Nephron (organoid): ENCODE data around the gene RAB40C.
A peak's percentile ranks its signal among the peaks of the same experiment; 100 is the strongest.

Experiments used
- H3K27ac Mint-ChIP-seq, 3 experiments: 2 replicates each; pipeline ENCODE4 v1.8.0; 2020; ENCODE audit warnings: mixed read lengths in 3 of 3, mild to moderate bottlenecking in 2 of 3, moderate library complexity in 1 of 3
- H3K27me3 Mint-ChIP-seq: 2 replicates; pipeline ENCODE4 v1.8.0; 2021; ENCODE audit warnings: low read depth, mild to moderate bottlenecking, moderate library complexity, mixed read lengths
- H3K36me3 Mint-ChIP-seq: 2 replicates; pipeline ENCODE4 v1.8.0; 2020; ENCODE audit warnings: low read depth, mixed read lengths
- H3K4me1 Mint-ChIP-seq: 2 replicates; pipeline ENCODE4 v1.8.0; 2020; ENCODE audit warnings: mixed read lengths
- H3K4me3 Mint-ChIP-seq, 3 experiments: 2 replicates each; pipeline ENCODE4 v1.8.0; 2020; ENCODE audit warnings: mild to moderate bottlenecking in 3 of 3, mixed read lengths in 3 of 3, moderate library complexity in 2 of 3
- H3K9me3 Mint-ChIP-seq: 2 replicates; pipeline ENCODE4 v1.8.0; 2020; ENCODE audit warnings: mixed read lengths
- TF ChIP-seq, protein P1 (sequence below), 3 experiments: fragments of 200-600 bp; sonication (generic); IDR thresholded peaks; one replicate each; pipeline ENCODE4 v1.5.0; 2021; ENCODE audit warnings: antibody characterized with exemption in 3 of 3; ENCODE audit not compliant: unreplicated experiment in 3 of 3

RAB40C gene

DNA sequence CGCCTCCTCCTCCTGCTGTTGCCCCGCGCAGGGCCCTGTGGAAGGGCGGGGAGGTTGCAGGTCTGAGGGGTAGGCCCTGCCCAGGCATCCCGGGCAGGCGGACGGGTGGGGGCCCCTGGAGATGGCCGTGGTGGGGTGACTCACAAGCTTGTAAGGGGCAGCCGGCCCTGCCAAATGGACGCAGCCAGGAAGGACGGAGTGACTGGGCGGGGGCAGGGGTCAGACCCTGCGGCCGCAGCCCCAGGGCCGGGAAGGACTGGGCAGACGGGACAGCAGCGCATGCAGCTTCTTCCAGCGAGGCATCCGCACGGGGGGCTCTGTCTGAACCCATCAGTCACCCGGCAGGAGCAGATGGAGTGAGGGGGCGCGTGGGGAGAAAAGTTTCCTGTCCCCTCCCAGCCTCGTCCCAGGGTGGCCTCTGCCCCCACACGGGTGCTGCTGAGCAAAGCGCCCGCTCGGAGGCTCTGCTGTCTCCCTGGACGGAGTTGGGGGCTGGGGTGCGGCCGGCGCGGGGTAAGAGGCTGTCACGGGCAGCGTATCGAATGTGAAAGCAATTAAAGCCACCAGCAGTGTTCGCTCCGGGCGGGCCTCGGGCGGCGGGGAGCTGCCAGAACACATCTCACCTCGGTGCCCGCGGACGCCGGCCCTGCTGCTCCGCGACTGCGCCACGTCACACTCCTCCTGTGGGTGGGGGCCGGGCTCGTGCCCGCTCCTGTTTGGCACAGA lies 35.1 kb upstream of the RAB40C start:
- H3K4me3 Mint-ChIP-seq: no peak overlapping the region
- peaks cover 21% of the 10 kb centered on the region for H3K27me3 Mint-ChIP-seq
- TF ChIP-seq, protein P1, sequence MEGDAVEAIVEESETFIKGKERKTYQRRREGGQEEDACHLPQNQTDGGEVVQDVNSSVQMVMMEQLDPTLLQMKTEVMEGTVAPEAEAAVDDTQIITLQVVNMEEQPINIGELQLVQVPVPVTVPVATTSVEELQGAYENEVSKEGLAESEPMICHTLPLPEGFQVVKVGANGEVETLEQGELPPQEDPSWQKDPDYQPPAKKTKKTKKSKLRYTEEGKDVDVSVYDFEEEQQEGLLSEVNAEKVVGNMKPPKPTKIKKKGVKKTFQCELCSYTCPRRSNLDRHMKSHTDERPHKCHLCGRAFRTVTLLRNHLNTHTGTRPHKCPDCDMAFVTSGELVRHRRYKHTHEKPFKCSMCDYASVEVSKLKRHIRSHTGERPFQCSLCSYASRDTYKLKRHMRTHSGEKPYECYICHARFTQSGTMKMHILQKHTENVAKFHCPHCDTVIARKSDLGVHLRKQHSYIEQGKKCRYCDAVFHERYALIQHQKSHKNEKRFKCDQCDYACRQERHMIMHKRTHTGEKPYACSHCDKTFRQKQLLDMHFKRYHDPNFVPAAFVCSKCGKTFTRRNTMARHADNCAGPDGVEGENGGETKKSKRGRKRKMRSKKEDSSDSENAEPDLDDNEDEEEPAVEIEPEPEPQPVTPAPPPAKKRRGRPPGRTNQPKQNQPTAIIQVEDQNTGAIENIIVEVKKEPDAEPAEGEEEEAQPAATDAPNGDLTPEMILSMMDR (IDR thresholded peaks at IDR 0.05; ENCODE audit: unreplicated experiment in 3 of 3): no peak
- no peaks in the 10 kb centered on the region for H3K9me3 Mint-ChIP-seq
- peaks cover 5% of the 10 kb centered on the region for H3K4me1 Mint-ChIP-seq
- peaks cover 4% of the 10 kb centered on the region for H3K36me3 Mint-ChIP-seq
- peak overlapping the region in 2 of 3 experiments; percentile 10 to 49 for H3K27ac Mint-ChIP-seq

DNA sequence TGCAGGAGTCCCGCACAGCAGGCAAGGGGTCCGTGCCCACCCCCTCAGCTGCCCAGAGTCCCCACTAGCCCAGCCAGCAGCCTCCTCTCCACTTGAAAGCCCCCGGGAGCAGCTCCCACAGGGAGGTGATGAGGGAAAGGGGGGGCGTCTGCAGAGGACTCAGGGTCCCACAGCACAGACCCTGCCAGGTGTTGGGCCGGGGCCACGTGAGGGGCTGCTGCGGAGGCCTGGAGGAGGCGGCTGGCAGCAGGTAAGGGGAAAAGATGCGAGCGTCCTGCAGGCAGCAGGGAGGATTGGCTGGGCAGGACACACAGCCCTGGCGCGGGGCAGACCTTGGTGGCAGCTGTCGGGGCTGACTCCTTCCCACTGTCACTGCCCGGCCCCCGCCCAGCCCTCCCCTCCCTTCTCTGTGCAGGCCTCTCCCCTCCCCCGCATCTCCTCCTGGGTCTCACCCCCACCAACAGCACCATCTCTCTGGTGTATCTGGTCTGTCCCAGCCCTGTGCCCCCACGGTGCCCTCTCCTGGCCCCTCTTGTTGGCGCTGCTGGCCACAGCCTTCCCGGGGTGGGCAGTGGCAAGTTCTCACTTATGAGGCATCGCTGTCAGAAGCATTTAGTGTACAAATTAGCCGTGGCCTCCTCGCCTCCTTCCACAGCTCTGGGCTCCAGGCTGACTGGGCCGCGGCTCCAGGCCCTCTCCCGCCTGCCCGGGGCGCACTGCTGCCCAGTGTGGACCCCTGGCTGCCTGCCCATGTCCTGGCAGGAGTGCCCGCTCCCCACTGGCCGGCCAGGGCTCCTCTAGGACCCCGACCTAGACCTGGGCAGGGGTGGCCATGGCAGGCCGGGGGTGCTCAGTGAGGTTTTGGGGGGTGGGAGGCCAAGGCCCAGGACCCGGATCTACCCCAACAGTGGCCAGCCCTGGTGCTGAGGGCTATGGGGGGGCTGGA lies 34.1 kb upstream of the RAB40C start:
- TF ChIP-seq, protein P1 (IDR thresholded peaks at IDR 0.05; ENCODE audit: unreplicated experiment in 3 of 3): no peak
- Mint-ChIP-seq H3K36me3 (peaks cover 4% of the 10 kb centered on the region), H3K4me1 (peaks cover 5% of the 10 kb centered on the region), H3K4me3 (no peak overlapping the region), H3K27me3 (peaks cover 21% of the 10 kb centered on the region), H3K9me3 (no peaks in the 10 kb centered on the region), H3K27ac (no peak overlapping the region)

DNA sequence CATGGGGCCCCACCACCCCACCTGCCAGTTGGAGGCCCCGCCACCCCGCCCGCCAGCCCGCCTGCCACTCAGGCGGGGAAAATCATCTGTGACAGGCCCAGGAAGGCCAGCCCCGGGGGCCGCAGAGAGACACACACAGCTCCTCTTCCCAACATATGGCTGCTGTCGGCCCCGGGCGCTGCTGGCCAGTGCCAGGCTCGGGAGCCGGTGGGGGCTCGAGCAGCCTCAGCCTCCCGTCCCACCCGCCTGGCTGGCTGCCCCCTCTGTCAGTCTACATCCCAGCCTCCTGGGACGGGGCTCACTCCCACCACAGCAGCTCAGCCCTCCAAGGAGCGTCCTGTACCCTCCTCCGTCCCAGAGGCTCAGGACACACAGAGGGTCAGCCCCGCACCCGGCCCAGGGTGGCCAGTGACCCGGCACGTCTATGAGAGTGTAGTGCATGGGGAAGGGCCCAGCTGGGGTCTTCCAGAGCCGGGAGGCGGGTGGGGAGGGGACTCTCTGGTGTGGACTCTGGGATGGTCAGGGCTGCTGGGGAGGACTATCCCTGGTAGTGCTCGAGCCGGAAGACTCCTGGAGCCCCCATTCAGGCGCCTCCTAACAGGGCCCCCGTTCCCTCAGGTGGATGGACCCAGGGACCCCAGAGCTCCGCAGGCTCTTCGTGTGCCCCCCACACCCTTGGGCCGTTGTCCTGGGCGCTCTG lies 33.2 kb upstream of the RAB40C start:
- Mint-ChIP-seq H3K27me3 (peaks cover 23% of the 10 kb centered on the region), H3K36me3 (peaks cover 4% of the 10 kb centered on the region), H3K4me3 (no peak overlapping the region), H3K27ac (no peak overlapping the region), H3K9me3 (no peaks in the 10 kb centered on the region), H3K4me1 (peaks cover 5% of the 10 kb centered on the region)
- TF ChIP-seq, protein P1 (IDR thresholded peaks at IDR 0.05; ENCODE audit: unreplicated experiment in 3 of 3): no peak

DNA sequence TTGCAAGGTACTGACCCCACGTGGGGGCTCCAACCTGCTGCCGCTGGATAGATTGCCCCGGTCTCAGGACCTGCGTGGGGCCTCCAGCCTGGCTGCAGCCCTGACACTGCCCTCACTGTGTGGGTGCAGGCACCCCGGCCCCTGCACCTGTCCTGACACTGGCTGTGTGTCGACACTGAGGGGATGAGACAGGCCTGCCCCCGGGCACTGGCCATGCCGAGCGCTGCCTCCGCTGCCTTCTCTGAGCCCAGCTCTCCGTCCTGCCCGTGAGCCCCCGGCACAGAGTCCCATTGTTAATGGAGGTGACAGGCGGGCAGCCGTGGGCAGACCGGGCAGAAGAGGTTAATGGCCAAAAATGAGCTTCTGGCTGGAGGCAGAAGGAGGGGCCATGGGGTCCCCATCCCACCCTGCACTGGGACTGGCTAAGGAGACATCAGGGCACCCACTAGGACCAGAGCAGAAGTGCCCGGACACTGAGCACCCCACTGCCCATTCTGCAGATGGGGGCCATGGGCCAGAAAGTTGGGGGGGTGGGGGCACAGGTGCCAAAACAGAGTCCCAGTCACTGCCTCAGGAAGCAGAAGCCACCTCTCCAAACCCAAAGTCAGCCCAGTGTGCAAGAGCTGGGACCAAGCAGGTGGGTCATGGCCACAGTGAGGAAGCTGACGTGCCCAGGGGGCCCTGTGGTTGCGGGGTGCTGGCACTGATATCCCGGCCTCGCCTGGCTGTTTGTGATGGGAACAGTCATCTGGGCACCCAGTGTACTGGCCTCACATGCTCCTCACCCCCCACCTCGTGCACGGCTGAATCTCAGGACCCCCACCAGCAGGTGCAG lies 32.2 kb upstream of the RAB40C start:
- Mint-ChIP-seq H3K4me1 (peaks cover 10% of the 10 kb centered on the region), H3K27me3 (peaks cover 33% of the 10 kb centered on the region), H3K9me3 (no peaks in the 10 kb centered on the region), H3K27ac (no peak overlapping the region), H3K36me3 (peaks cover 4% of the 10 kb centered on the region), H3K4me3 (no peak overlapping the region)
- TF ChIP-seq, protein P1 (IDR thresholded peaks at IDR 0.05; ENCODE audit: unreplicated experiment in 3 of 3): no peak

DNA sequence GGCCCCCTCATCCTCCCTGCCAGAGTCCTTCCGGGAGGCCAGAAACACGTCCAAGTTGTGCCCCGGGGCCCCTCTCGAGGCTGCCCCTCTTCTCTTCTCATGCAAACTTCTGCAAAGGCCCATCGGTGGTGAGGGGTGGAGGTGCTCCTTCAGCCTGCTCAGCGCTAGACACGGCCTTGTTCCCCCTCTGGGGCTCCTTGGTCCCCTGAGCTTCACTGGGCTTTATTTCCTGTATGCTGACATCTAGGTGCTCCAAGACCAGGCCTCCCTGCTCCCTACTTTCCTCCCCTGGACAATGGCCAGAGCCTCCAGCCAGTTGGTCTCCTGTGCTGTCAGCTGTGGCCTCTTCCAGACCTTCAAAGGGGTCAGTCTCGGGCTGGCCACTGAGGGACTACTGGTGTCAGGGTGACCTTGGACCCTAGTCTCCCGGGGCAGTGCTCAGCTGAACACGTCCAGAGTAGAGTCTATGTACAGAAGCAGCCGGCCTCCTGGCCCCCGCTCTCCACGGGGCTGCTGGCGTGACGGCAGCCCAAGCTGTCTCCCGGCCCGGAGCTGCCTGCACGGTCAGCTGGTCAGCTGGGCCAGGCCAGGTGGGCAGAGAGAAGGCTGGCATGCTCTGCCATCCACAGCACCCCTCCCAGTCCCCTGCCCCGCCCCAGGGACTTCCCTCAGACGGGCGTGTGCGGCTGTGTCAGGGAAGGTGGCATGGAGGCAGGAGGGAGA lies 31.4 kb upstream of the RAB40C start:
- Mint-ChIP-seq H3K4me1 (peaks cover 12% of the 10 kb centered on the region), H3K4me3 (peak overlapping the region; percentile 12 to 63 (median 48)), H3K27me3 (peaks cover 37% of the 10 kb centered on the region), H3K9me3 (no peaks in the 10 kb centered on the region), H3K27ac (peak overlapping the region in 1 of 3 experiments; percentile 63), H3K36me3 (peaks cover 4% of the 10 kb centered on the region)
- TF ChIP-seq, protein P1 (IDR thresholded peaks at IDR 0.05; ENCODE audit: unreplicated experiment in 3 of 3): no peak
